ENCODE data around the gene MACO1. TPM values are rescaled to one million over a fixed set of nuclear protein-coding genes. Genes with fewer than 3 reads are reported as not detected.
A peak's percentile ranks its signal among the peaks of the same experiment; 100 is the strongest.

MACO1 gene
- total RNA-seq, 2 experiments from 2014 or later = 24.1 to 24.9 TPM

DNA sequence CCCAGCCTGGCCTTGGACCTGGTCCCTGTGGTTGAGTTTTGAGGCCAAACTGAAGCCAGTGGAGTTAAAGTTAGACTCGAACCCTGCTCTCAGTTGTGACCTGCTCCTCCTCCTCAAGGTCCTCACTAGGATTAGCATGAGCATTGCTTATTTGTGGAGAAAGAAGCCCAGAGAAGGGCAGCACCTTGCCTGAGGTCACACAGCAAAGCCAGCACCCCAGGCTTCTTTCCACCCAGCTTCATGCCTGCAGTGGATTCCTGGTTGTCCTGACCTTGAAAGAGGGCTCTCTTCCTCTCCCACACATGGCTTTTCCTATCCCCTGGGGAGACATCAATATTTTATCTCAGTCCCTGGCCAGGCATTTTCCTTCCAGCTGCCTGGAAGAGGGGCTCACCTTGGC lies 115.5 kb downstream of the MACO1 start:
- no peak for DNase-seq
- Mint-ChIP-seq H3K27ac (peak overlapping the region; percentile 87), H3K27me3 (no peaks in the 10 kb centered on the region), H3K9me3 (no peaks in the 10 kb centered on the region), H3K4me1 (ENCODE audit: low read depth) (peaks cover 73% of the 10 kb centered on the region), H3K36me3 (ENCODE audit: low read depth) (peaks cover 12% of the 10 kb centered on the region), H3K4me3 (peak overlapping the region; percentile 70)
- no peaks in the 10 kb centered on the region for H3K27me3 ChIP-seq (ENCODE audit: control insufficient read depth in 1 of 2, insufficient read depth in 2 of 2, low read length in 2 of 2)
- no peak for ATAC-seq (ENCODE audit: poor library complexity)
- intact Hi-C loops (cut with DNase I, micrococcal nuclease) = no loop called here
- no peak overlapping the region for H3K4me3 ChIP-seq (ENCODE audit: low read length)
- H3K9me3 ChIP-seq (ENCODE audit: control insufficient read depth in 1 of 2, insufficient read depth in 1 of 2, low read length in 2 of 2) = no peaks in the 10 kb centered on the region
- ChIA-PET CTCF (interaction anchor here (0.6 to 0.7 kb wide), 2 partner anchors 34 to 228 kb away, joined by 3 read pairs; no protein-coding TSS in a partner anchor), POLR2A (interaction anchor here (1.1 to 11.0 kb wide), 3 partner anchors 10 to 26 kb away, joined by 7 to 193 read pairs (median 10); no protein-coding TSS in a partner anchor)
- H3K36me3 ChIP-seq (ENCODE audit: insufficient read depth, low read length) = no peaks in the 10 kb centered on the region
- H3K27ac ChIP-seq (ENCODE audit: low read depth in 1 of 2, low read length in 2 of 2) = peak overlapping the region; percentile 24 to 60
- H3K4me1 ChIP-seq (ENCODE audit: insufficient read depth, low read length) = peaks cover 75% of the 10 kb centered on the region
- no peak for TF ChIP-seq CTCF (IDR thresholded peaks at IDR 0.05)

- TF ChIP-seq CTCF (IDR thresholded peaks at IDR 0.05) = no peak
- POLR2A ChIA-PET = interaction anchor here (0.8 to 11.0 kb wide), 6 partner anchors 9 to 32 kb away, joined by 3 to 193 read pairs (median 4); no protein-coding TSS in a partner anchor
- peak overlapping the region; percentile 59 to 70 for H3K27ac ChIP-seq (ENCODE audit: low read depth in 1 of 2, low read length in 2 of 2)
- H3K27ac Mint-ChIP-seq = peak overlapping the region; percentile 87
- peaks cover 88% of the 10 kb centered on the region for H3K4me1 Mint-ChIP-seq (ENCODE audit: low read depth)
- ATAC-seq (ENCODE audit: poor library complexity) (no peak), DNase-seq (no peak)
- peaks cover 18% of the 10 kb centered on the region for H3K36me3 Mint-ChIP-seq (ENCODE audit: low read depth)
- H3K9me3 ChIP-seq (ENCODE audit: control insufficient read depth in 1 of 2, insufficient read depth in 1 of 2, low read length in 2 of 2) = no peaks in the 10 kb centered on the region
- no peak overlapping the region for H3K4me3 ChIP-seq (ENCODE audit: low read length)
- peaks cover 4% of the 10 kb centered on the region for H3K36me3 ChIP-seq (ENCODE audit: insufficient read depth, low read length)
- H3K27me3 ChIP-seq (ENCODE audit: control insufficient read depth in 1 of 2, insufficient read depth in 2 of 2, low read length in 2 of 2) = no peaks in the 10 kb centered on the region
- CTCF ChIA-PET = interaction anchor here (0.9 to 2.1 kb wide), 4 partner anchors 17 to 144 kb away, joined by 3 to 5 read pairs (median 4); no protein-coding TSS in a partner anchor
- intact Hi-C loops (cut with DNase I, micrococcal nuclease) = no loop called here
- H3K9me3 Mint-ChIP-seq = no peaks in the 10 kb centered on the region
- no peaks in the 10 kb centered on the region for H3K27me3 Mint-ChIP-seq
- H3K4me3 Mint-ChIP-seq = peak overlapping the region; percentile 56
- peaks cover 96% of the 10 kb centered on the region for H3K4me1 ChIP-seq (ENCODE audit: insufficient read depth, low read length)
Measured at GRCh38 chr1:25548601-25549000, 117.9 kb downstream of the MACO1 start.

GRCh38 chr1:25549273-25550154 lies 118.8 kb downstream of the MACO1 start:
- no peaks in the 10 kb centered on the region for H3K9me3 Mint-ChIP-seq
- H3K4me1 Mint-ChIP-seq (ENCODE audit: low read depth) = peaks cover 95% of the 10 kb centered on the region
- Histone ChIP-seq H3K4me1 (ENCODE audit: insufficient read depth, low read length) (peaks cover 100% of the 10 kb centered on the region), H3K9me3 (ENCODE audit: control insufficient read depth in 1 of 2, insufficient read depth in 1 of 2, low read length in 2 of 2) (no peaks in the 10 kb centered on the region), H3K27ac (ENCODE audit: low read depth in 1 of 2, low read length in 2 of 2) (peak overlapping the region; percentile 59 to 70), H3K36me3 (ENCODE audit: insufficient read depth, low read length) (peaks cover 12% of the 10 kb centered on the region), H3K4me3 (ENCODE audit: low read length) (peak overlapping the region; percentile 35), H3K27me3 (ENCODE audit: control insufficient read depth in 1 of 2, insufficient read depth in 2 of 2, low read length in 2 of 2) (no peaks in the 10 kb centered on the region)
- ChIA-PET POLR2A (interaction anchor here (0.5 to 11.0 kb wide), 14 partner anchors 8 to 448 kb away, joined by 3 to 193 read pairs (median 3); partner anchors contain the start of genes PAFAH2 and RSRP1), CTCF (interaction anchor here (1.3 to 2.1 kb wide), 5 partner anchors 14 to 143 kb away, joined by 3 to 5 read pairs (median 4); no protein-coding TSS in a partner anchor)
- TF ChIP-seq CTCF (IDR thresholded peaks at IDR 0.05) = no peak
- H3K4me3 Mint-ChIP-seq = peak overlapping the region; percentile 76
- peaks cover 24% of the 10 kb centered on the region for H3K36me3 Mint-ChIP-seq (ENCODE audit: low read depth)
- no peaks in the 10 kb centered on the region for H3K27me3 Mint-ChIP-seq
- peak overlapping the region; percentile 87 for H3K27ac Mint-ChIP-seq
- ATAC-seq (ENCODE audit: poor library complexity) (peak; percentile 95), DNase-seq (peak; percentile 51 to 87 (median 74))
- intact Hi-C loops (cut with DNase I, micrococcal nuclease) = loop anchor here in 1 of 2 experiments (1.0 kb wide), 1 partner anchor 12 kb away; no protein-coding TSS in a partner anchor

Other genes starting within 250 kb of the MACO1 start
- gene SYF2, start 198.4 kb upstream of the MACO1 start, total RNA-seq = 10 to 100 TPM; 93.3 to 98.9 TPM
- gene RSRP1, start 183.4 kb upstream of the MACO1 start, total RNA-seq = 100 to 1,000 TPM; 395 to 428 TPM
- not detected for gene RHD, start 158.4 kb upstream of the MACO1 start, total RNA-seq
- gene TMEM50A, start 92.6 kb upstream of the MACO1 start, total RNA-seq = 10 to 100 TPM; 82.6 to 83.1 TPM
- gene RHCE, start 10.1 kb upstream of the MACO1 start, total RNA-seq = 1 to 10 TPM in 1 of 2 experiments, under 1 TPM in 1; 0.25 to 1.1 TPM
- 10 to 100 TPM; 70.5 to 73.5 TPM for gene LDLRAP1, start 112.7 kb downstream of the MACO1 start, total RNA-seq
- 10 to 100 TPM; 44.4 to 46.9 TPM for gene MAN1C1, start 185.9 kb downstream of the MACO1 start, total RNA-seq